GM10266 (cell line): ENCODE measurements around the gene MYB.
"Not testable (repeated sequence)": the region's sequence is repeated elsewhere in the genome, so short reads cannot be mapped to it uniquely, and the experiment has no call there.

Experiments
- DNase-seq: peaks from one replicate; pipeline ENCODE4 v3.0.0; 2012; ENCODE audit errors: extremely low spot score
- CTCF ChIP-seq: IDR thresholded peaks from 2 replicates; pipeline ENCODE4 v1.5.1; 2012; ENCODE audit warnings: mild to moderate bottlenecking, low read depth; ENCODE audit not compliant: control insufficient read depth, insufficient read depth; ENCODE audit errors: missing control alignments

The MYB gene

GRCh38 chr6:135240711-135241110 lies 59.6 kb downstream of the MYB start:
- no peak for TF ChIP-seq CTCF
- DNase-seq, result no peak

- no peak for DNase-seq
These were observed 63.0 kb downstream of the MYB start for GRCh38 chr6:135243871-135244796.

GRCh38 chr6:135244805-135245204 lies 63.7 kb downstream of the MYB start:
- TF ChIP-seq CTCF, result no peak
- no peak for DNase-seq

More at GRCh38 chr6:135243871-135244796, 63.0 kb downstream of the MYB start:
- TF ChIP-seq CTCF, result no peak

GRCh38 chr6:135246412-135247012 lies 65.4 kb downstream of the MYB start:
- not testable (repeated sequence) for DNase-seq

- DNase-seq, result no peak
- no peak for TF ChIP-seq CTCF
These were observed 69.1 kb downstream of the MYB start for GRCh38 chr6:135250234-135250633.

GRCh38 chr6:135250751-135251497 lies 69.8 kb downstream of the MYB start:
- no peak for TF ChIP-seq CTCF
- DNase-seq, result no peak

- no peak for TF ChIP-seq CTCF
- no peak for DNase-seq
These were observed 70.7 kb downstream of the MYB start for GRCh38 chr6:135251498-135252441.
